Measurements from ENCODE around the gene RAB6A. TPM values are rescaled to one million over a fixed set of nuclear protein-coding genes. Genes with fewer than 3 reads are reported as not detected.

Gene RAB6A
- total RNA-seq, 4 donors from 2014 or later, result 183 to 254 (median 234) TPM

DNA sequence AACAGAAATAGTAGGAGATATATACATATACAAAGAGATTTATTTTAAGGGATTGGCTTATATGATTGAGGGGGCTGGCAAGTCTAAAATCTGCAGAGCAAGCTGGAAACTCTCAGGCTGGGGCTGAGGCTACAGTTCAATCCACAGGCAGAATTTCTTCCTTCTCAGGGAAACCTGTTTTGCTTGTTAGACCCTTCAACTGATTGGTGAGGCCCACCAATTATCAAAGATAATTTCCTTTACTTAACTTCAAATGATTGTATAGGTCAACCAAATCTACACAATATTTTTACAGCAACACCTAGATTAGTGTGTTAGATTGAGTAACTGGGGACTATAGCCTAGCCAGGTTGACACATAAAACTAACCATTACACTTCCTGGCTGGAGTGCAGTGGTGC is 119.2 kb downstream of the RAB6A start:
- Histone ChIP-seq H3K27me3 (no peaks in the 10 kb centered on the region), H3K27ac (no peak overlapping the region), H3K4me1 (peaks cover 0 to 18% (median 0%) of the 10 kb centered on the region in 4 donors), H3K4me3 (no peak overlapping the region), H3K36me3 (no peaks in the 10 kb centered on the region), H3K9me3 (no peaks in the 10 kb centered on the region)
- TF ChIP-seq, protein P1, sequence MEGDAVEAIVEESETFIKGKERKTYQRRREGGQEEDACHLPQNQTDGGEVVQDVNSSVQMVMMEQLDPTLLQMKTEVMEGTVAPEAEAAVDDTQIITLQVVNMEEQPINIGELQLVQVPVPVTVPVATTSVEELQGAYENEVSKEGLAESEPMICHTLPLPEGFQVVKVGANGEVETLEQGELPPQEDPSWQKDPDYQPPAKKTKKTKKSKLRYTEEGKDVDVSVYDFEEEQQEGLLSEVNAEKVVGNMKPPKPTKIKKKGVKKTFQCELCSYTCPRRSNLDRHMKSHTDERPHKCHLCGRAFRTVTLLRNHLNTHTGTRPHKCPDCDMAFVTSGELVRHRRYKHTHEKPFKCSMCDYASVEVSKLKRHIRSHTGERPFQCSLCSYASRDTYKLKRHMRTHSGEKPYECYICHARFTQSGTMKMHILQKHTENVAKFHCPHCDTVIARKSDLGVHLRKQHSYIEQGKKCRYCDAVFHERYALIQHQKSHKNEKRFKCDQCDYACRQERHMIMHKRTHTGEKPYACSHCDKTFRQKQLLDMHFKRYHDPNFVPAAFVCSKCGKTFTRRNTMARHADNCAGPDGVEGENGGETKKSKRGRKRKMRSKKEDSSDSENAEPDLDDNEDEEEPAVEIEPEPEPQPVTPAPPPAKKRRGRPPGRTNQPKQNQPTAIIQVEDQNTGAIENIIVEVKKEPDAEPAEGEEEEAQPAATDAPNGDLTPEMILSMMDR (IDR thresholded peaks at IDR 0.05), result no peak
- DNase-seq (ENCODE audit: low spot score in 2 of 2), result no peak

DNA sequence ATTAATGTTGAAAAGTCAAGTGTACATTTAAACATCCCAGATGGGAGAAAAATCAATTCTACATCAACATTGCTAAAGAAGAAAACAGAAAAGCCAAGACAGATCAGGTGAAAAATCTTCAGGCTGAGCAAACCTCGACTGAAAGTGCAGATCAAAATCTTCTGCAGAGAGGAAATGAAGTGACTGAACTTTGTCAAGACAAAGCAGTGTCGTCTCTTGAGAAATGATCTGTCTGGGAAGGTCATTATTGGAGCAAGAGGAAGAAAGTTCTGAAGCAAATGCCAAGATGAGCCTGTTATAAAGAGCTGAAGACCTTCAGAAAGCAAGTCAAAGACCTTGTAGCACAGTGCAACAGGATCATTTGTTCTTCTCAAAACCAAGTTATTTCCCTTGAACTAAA is 120.3 kb downstream of the RAB6A start:
- H3K4me1 ChIP-seq, result peaks cover 0 to 9% (median 0%) of the 10 kb centered on the region in 4 donors
- no peak overlapping the region for H3K4me3 ChIP-seq
- H3K27ac ChIP-seq, result no peak overlapping the region
- no peaks in the 10 kb centered on the region for H3K27me3 ChIP-seq
- H3K36me3 ChIP-seq, result no peaks in the 10 kb centered on the region
- WGBS, 2 donors, result 42 to 48% methylated on average over 2 of the region's 2 CpGs
- no peaks in the 10 kb centered on the region for H3K9me3 ChIP-seq
- TF ChIP-seq EP300 (IDR thresholded peaks at IDR 0.05) (no peak), POLR2A (IDR thresholded peaks at IDR 0.05) (no peak)
- TF ChIP-seq, protein P1 (IDR thresholded peaks at IDR 0.05), result no peak
- DNase-seq (ENCODE audit: low spot score in 2 of 2), result no peak

DNA sequence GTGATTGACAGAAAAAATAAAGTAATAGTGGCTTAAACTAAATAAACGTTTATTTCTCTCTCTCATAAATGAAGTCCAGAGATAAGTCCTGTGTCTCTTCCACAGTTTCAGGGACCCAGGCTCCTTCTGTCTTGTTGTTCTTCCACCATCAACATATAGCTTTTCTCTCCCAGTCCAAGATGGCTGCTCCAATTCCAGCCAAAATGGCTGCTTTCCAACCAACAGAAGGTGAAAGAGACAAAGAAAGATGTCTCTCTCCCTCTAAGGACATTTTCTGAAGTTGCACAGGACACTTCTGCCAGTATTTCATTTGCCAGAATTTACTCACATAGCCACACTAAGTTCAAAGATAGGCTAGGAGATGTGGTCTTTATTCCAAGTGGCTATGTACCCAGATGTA is 123.9 kb downstream of the RAB6A start:
- Histone ChIP-seq H3K4me1 (no peaks in the 10 kb centered on the region), H3K9me3 (no peaks in the 10 kb centered on the region), H3K36me3 (no peaks in the 10 kb centered on the region), H3K27ac (no peak overlapping the region), H3K27me3 (no peaks in the 10 kb centered on the region), H3K4me3 (no peak overlapping the region)
- WGBS, 2 donors, result 88 to 96% methylated on average over 1 of the region's 1 CpG
- TF ChIP-seq, protein P1 (IDR thresholded peaks at IDR 0.05), result no peak
- TF ChIP-seq EP300 (IDR thresholded peaks at IDR 0.05) (no peak), POLR2A (IDR thresholded peaks at IDR 0.05) (no peak)
- DNase-seq (ENCODE audit: low spot score in 2 of 2), result no peak

DNA sequence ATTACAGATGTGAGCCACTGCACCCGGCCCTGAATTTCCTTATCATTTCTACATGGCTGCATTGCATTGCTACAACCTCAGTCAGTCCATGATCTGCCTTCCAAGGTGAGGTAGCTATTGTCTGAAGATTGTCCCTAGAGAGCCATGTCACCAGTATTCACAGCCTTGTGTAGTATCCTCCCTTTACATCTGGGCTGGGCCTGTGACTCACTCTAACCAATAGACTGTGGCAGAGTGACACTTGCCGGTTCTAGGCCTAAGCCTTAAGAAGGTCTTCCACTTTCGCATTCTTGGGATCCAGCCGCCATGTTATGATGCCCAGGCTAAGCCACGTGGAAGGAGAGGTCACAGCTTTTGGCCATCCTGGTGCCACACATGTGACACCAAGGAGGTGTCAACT is 124.6 kb downstream of the RAB6A start:
- TF ChIP-seq POLR2A (IDR thresholded peaks at IDR 0.05) (no peak), EP300 (IDR thresholded peaks at IDR 0.05) (no peak)
- TF ChIP-seq, protein P1 (IDR thresholded peaks at IDR 0.05), result no peak
- H3K4me3 ChIP-seq, result no peak overlapping the region
- 93 to 98% methylated on average over 5 of the region's 5 CpGs for WGBS, 2 donors
- H3K9me3 ChIP-seq, result no peaks in the 10 kb centered on the region
- no peaks in the 10 kb centered on the region for H3K27me3 ChIP-seq
- H3K4me1 ChIP-seq, result no peaks in the 10 kb centered on the region
- no peak for DNase-seq (ENCODE audit: low spot score in 2 of 2)
- H3K27ac ChIP-seq, result no peak overlapping the region
- H3K36me3 ChIP-seq, result no peaks in the 10 kb centered on the region

GRCh38 chr11:73635721-73636120 is 125.2 kb downstream of the RAB6A start:
- WGBS, 2 donors, result 91% methylated on average over 5 of the region's 5 CpGs
- no peaks in the 10 kb centered on the region for H3K9me3 ChIP-seq
- H3K27me3 ChIP-seq, result no peaks in the 10 kb centered on the region
- H3K27ac ChIP-seq, result no peak overlapping the region
- H3K36me3 ChIP-seq, result no peaks in the 10 kb centered on the region
- TF ChIP-seq EP300 (IDR thresholded peaks at IDR 0.05) (no peak), POLR2A (IDR thresholded peaks at IDR 0.05) (no peak)
- TF ChIP-seq, protein P1 (IDR thresholded peaks at IDR 0.05), result no peak
- H3K4me3 ChIP-seq, result no peak overlapping the region
- DNase-seq (ENCODE audit: low spot score in 2 of 2), result no peak
- no peaks in the 10 kb centered on the region for H3K4me1 ChIP-seq
